ENCODE results near the gene SRCIN1.

Gene SRCIN1

GRCh38 chr17:38560503-38561318 is 45.0 kb downstream of the SRCIN1 start:
- peaks cover 20% of the 10 kb centered on the region for H3K27me3 ChIP-seq (ENCODE audit: insufficient read depth, poor library complexity, severe bottlenecking)
- H3K4me3 ChIP-seq (ENCODE audit: severe bottlenecking): no peak overlapping the region
- no peak for ATAC-seq (ENCODE audit: low read depth)
- no peak overlapping the region for H3K27ac ChIP-seq (ENCODE audit: poor library complexity, severe bottlenecking)
- H3K36me3 ChIP-seq (ENCODE audit: low read depth): no peaks in the 10 kb centered on the region
- TF ChIP-seq, protein P1, sequence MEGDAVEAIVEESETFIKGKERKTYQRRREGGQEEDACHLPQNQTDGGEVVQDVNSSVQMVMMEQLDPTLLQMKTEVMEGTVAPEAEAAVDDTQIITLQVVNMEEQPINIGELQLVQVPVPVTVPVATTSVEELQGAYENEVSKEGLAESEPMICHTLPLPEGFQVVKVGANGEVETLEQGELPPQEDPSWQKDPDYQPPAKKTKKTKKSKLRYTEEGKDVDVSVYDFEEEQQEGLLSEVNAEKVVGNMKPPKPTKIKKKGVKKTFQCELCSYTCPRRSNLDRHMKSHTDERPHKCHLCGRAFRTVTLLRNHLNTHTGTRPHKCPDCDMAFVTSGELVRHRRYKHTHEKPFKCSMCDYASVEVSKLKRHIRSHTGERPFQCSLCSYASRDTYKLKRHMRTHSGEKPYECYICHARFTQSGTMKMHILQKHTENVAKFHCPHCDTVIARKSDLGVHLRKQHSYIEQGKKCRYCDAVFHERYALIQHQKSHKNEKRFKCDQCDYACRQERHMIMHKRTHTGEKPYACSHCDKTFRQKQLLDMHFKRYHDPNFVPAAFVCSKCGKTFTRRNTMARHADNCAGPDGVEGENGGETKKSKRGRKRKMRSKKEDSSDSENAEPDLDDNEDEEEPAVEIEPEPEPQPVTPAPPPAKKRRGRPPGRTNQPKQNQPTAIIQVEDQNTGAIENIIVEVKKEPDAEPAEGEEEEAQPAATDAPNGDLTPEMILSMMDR (IDR thresholded peaks at IDR 0.05; ENCODE audit: poor library complexity, severe bottlenecking): no peak
- no peaks in the 10 kb centered on the region for H3K9me3 ChIP-seq (ENCODE audit: severe bottlenecking)
- DNase-seq (ENCODE audit: low spot score): no peak
- peaks cover 6% of the 10 kb centered on the region for H3K4me1 ChIP-seq (ENCODE audit: insufficient read depth, poor library complexity, severe bottlenecking)

GRCh38 chr17:38559880-38560230 is 45.9 kb downstream of the SRCIN1 start:
- DNase-seq (ENCODE audit: low spot score): no peak
- TF ChIP-seq, protein P1 (IDR thresholded peaks at IDR 0.05; ENCODE audit: poor library complexity, severe bottlenecking): no peak
- Histone ChIP-seq H3K9me3 (ENCODE audit: severe bottlenecking) (no peaks in the 10 kb centered on the region), H3K4me1 (ENCODE audit: insufficient read depth, poor library complexity, severe bottlenecking) (peaks cover 6% of the 10 kb centered on the region), H3K4me3 (ENCODE audit: severe bottlenecking) (no peak overlapping the region), H3K36me3 (ENCODE audit: low read depth) (no peaks in the 10 kb centered on the region), H3K27ac (ENCODE audit: poor library complexity, severe bottlenecking) (no peak overlapping the region), H3K27me3 (ENCODE audit: insufficient read depth, poor library complexity, severe bottlenecking) (peaks cover 14% of the 10 kb centered on the region)
- ATAC-seq (ENCODE audit: low read depth): no peak

DNA sequence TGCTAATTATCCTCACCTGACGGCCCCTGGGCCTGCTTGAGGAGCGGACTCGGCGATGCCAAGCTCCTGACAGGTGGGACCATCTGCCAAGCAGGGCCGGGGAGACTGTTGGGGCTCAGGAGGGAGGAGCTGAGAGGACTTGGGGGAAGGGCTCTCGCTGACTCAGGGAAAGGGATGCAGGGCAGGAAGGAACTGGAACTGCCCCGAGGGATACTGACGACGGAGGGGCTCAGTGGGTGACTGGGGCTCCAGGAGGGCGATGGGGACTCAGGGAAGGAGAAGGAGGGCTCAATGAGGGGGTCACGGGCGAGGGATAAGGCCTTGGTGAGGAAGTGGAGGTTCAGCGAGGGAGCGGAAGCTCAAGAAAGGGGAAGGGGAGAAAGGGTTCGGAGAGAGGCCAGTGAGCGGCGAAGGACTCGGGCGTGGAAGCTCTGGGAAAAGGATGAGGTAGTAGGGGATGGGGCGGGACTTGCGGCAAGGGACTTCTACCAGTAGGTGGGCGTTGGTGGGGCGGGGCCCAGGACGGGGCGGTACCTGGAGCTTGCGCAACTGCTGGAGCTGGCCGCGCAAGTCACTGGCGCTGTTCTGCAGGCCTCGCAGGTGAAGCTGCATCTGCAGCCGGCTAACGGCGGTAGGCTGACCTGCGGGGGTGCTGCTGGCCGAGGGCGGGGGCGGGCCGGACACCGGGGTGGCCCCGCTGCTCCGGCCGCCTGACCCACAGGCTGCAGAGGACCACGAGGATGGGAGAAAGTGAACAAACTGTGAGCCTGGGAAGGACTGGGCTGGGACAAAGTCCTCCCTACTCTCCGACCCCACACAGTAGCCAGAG is 46.5 kb downstream of the SRCIN1 start:
- Histone ChIP-seq H3K27ac (ENCODE audit: poor library complexity, severe bottlenecking) (peak overlapping the region; percentile 70), H3K4me1 (ENCODE audit: insufficient read depth, poor library complexity, severe bottlenecking) (peaks cover 9% of the 10 kb centered on the region), H3K9me3 (ENCODE audit: severe bottlenecking) (no peaks in the 10 kb centered on the region), H3K36me3 (ENCODE audit: low read depth) (no peaks in the 10 kb centered on the region), H3K27me3 (ENCODE audit: insufficient read depth, poor library complexity, severe bottlenecking) (peaks cover 11% of the 10 kb centered on the region), H3K4me3 (ENCODE audit: severe bottlenecking) (peak overlapping the region; percentile 31)
- DNase-seq (ENCODE audit: low spot score) (peak; percentile 98), ATAC-seq (ENCODE audit: low read depth) (peak; percentile 63)
- TF ChIP-seq, protein P1 (IDR thresholded peaks at IDR 0.05; ENCODE audit: poor library complexity, severe bottlenecking): no peak

- peak overlapping the region; percentile 70 for H3K27ac ChIP-seq (ENCODE audit: poor library complexity, severe bottlenecking)
Observed at GRCh38 chr17:38558728-38559050, 47.1 kb downstream of the SRCIN1 start.

More at GRCh38 chr17:38558728-38559050, 47.1 kb downstream of the SRCIN1 start:
- Histone ChIP-seq H3K27me3 (ENCODE audit: insufficient read depth, poor library complexity, severe bottlenecking) (peaks cover 5% of the 10 kb centered on the region), H3K9me3 (ENCODE audit: severe bottlenecking) (no peaks in the 10 kb centered on the region), H3K4me3 (ENCODE audit: severe bottlenecking) (peak overlapping the region; percentile 31), H3K4me1 (ENCODE audit: insufficient read depth, poor library complexity, severe bottlenecking) (peaks cover 9% of the 10 kb centered on the region), H3K36me3 (ENCODE audit: low read depth) (no peaks in the 10 kb centered on the region)
- DNase-seq (ENCODE audit: low spot score) (no peak), ATAC-seq (ENCODE audit: low read depth) (peak; percentile 7)
- TF ChIP-seq, protein P1 (IDR thresholded peaks at IDR 0.05; ENCODE audit: poor library complexity, severe bottlenecking): no peak

Measured in RWPE2 (cell line).